ENCODE results near the gene SARS2.
"Not testable (repeated sequence)": the region's sequence is repeated elsewhere in the genome, so short reads cannot be mapped to it uniquely, and the experiment has no call there.

Gene SARS2

GRCh38 chr19:38889803-38890202 is 40.8 kb downstream of the SARS2 start:
- no peak for DNase-seq

GRCh38 chr19:38888876-38889275 is 41.7 kb downstream of the SARS2 start:
- DNase-seq = no peak

GRCh38 chr19:38884691-38885090 is 45.9 kb downstream of the SARS2 start:
- not testable (repeated sequence) for DNase-seq

GRCh38 chr19:38883286-38883685 is 47.3 kb downstream of the SARS2 start:
- DNase-seq = no peak

DNA sequence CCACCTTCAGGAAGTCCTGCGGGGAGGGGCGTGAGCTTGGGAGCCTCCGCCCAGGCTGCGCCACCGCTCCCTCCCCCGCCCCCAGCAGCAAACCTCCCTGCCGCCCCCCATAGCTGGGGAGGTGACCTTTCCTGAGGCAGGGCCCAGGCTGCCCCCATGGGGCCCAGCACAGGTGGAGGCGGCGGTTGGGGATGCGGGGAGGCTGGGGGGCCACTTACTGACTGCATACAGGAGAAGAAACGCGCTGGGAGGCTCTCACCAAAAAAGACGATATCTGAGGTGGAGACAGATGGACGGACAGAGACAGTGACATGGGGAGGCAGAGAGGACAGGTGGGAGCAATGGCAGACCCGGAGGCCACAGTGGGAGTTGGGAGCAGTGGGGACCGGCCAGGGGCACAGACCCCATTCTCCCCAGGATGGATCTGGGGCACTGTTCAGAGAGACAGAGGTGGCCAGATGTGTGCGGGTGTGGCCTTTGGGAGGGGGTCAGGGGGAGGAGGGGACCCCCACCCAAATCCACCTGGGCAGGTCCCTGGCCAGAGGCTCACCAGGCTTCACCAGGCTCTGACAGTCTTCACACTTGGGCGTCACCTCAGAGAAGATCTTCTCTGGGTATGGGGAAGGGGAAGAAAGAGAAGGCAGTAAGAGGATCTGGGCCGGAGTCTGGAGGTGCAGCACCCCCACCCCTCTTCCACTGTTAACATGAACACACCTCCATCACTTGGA is 49.5 kb downstream of the SARS2 start:
- no peak for DNase-seq

DNA sequence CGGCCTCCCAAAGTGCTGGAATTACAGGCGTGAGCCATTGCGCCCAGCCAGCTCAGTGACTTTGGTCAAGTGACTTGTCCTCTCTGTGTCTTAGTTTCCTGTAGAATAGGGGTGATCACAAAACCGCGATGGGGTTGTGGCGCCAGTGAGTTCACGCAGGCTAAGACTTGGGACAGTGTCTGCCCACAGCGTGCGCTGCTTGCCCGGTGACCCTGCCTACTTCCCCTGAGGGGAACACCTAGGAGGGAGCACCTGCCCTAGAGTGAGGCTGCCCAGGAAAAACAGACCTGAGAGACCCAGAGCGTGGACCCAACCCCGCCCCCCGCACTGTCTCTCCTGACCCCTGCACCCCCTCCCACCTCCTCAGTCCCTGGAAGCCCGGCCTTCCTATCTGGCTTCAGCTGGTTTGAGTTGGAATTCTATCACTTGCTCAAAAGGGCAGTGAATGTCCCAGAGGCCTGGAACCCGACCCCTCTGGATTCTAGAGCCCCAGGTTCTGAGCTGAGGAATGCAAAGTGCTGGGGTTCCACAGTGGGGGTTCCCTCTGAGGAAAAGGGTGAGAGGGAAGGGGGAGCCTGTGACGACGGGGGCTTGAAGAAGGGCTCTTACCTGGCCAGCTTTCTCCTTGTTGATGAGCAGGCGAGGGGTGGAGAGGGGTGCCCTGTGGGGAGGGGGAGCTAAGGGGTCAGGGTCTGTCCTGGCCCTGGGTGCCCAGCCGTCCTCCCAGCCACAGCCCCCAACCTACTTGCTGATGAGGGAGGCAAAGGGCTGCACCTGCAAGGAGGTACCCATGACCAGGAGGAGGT is 50.3 kb downstream of the SARS2 start:
- DNase-seq = no peak

DNA sequence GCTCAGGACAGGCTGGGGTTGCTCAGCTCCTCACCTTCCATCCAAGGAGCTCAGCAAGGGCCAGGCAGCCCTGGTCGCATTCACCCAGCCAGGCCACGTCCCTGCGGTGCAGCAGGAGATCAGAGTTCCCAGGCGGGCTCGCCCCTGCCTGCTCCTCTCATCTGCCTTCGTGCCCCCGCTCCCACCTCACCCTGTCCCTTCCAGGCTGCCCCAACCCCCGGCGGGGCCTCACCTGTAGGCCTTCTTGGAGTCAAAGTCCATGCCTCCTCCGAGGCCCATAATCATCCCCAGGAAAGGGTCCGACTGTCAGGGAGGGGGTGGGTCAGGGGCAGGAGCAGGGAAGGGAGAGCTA is 51.2 kb downstream of the SARS2 start:
- no peak for DNase-seq

- no peak for DNase-seq
Measured at GRCh38 chr19:38878575-38879399, 51.8 kb downstream of the SARS2 start.

- DNase-seq = peak; percentile 60
Measured at GRCh38 chr19:38877781-38878574, 52.6 kb downstream of the SARS2 start, which contains the start of gene RINL. Gene RINL, minus strand, starts transcription at chr19:38878275. Its CDS starts 1,533 bp downstream, at chr19:38876742.

GRCh38 chr19:38875656-38876395 is 54.7 kb downstream of the SARS2 start:
- DNase-seq = no peak

DNA sequence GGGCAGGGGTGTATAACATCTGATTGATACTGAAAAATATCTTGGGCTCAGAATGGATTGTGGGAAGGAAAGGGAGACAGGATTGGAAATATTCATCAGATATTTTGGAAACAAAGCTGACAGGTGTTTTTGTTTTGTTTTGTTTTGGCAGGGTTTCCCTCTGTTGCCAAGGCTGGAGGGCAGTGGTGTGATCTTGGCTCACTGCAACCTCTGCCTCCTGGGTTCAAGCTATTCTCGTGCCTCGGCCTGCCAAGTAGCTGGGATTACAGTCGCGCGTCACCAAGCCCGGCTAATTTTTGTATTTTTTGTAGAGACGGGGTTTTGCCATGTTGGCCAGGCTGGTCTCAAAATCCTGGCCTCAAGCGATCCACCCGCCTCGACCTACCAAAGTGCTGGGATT is 57.2 kb downstream of the SARS2 start:
- DNase-seq = not testable (repeated sequence)

DNA sequence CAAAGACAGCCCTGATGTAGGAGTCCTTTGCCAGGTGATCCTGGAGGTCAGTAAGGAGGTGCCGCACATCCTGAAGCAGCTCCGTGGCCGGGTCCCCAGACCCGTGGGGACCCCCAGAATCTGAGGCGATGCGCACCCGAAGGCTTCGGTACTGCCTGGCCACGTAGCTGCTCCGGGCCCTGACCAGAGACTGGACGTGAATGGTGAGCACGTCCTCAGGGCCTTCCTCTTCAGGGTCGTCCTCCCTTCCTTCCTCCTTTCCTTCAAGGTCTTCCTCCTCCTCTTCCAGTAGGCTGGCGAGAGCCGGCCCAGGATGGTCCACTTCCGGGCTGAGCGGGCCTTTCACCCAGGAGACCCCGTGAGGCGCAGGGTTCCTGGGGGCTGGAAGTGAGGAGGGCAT is 60.0 kb downstream of the SARS2 start:
- no peak for DNase-seq

- no peak for DNase-seq
Measured at GRCh38 chr19:38869836-38870607, 60.5 kb downstream of the SARS2 start.

- DNase-seq = no peak
Measured at GRCh38 chr19:38869160-38869835, 61.3 kb downstream of the SARS2 start.

DNA sequence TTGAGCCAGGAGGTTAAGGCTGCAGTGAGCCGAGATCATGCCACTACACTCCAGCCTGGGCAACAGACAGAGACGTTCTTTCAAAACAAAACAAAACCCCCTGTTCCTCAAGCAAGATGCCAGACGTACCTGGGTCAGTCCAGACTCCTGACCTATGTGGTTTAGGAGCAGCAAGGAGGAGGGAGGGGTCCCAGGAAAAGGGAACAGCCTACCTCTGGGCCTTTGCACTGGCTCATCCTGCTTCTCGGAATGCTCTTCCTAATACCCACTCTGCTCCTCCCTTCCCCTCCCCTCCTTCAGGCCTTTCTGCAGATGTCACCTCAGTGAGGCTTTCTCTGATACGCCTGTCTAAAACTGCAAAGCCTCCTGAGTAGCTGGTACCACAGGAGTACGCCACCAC is 62.0 kb downstream of the SARS2 start:
- DNase-seq = no peak

- no peak for DNase-seq
Measured at GRCh38 chr19:38867171-38867780, 63.3 kb downstream of the SARS2 start.
